ENCODE data around the gene TMEM50B.

Gene TMEM50B

GRCh38 chr21:33479679-33480480, at the start of gene TMEM50B:
TMEM50B (minus strand) TSS chr21:33479974; CDS start chr21:33468885, 11,089 bp downstream.
- H3K27ac ChIP-seq, result peak within 1 kb of the TSS; percentile 96
- TF ChIP-seq ZFX (IDR thresholded peaks at IDR 0.05), result peak; percentile 85
- TF ChIP-seq, protein P1, sequence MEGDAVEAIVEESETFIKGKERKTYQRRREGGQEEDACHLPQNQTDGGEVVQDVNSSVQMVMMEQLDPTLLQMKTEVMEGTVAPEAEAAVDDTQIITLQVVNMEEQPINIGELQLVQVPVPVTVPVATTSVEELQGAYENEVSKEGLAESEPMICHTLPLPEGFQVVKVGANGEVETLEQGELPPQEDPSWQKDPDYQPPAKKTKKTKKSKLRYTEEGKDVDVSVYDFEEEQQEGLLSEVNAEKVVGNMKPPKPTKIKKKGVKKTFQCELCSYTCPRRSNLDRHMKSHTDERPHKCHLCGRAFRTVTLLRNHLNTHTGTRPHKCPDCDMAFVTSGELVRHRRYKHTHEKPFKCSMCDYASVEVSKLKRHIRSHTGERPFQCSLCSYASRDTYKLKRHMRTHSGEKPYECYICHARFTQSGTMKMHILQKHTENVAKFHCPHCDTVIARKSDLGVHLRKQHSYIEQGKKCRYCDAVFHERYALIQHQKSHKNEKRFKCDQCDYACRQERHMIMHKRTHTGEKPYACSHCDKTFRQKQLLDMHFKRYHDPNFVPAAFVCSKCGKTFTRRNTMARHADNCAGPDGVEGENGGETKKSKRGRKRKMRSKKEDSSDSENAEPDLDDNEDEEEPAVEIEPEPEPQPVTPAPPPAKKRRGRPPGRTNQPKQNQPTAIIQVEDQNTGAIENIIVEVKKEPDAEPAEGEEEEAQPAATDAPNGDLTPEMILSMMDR (conservative IDR thresholded peaks at IDR 0.05), result peak; percentile 19

GRCh38 chr21:33522953-33523349, 43.2 kb upstream of the TMEM50B start:
- H3K27ac ChIP-seq, result no peak overlapping the region
- no peak for TF ChIP-seq ZFX (IDR thresholded peaks at IDR 0.05)

DNA sequence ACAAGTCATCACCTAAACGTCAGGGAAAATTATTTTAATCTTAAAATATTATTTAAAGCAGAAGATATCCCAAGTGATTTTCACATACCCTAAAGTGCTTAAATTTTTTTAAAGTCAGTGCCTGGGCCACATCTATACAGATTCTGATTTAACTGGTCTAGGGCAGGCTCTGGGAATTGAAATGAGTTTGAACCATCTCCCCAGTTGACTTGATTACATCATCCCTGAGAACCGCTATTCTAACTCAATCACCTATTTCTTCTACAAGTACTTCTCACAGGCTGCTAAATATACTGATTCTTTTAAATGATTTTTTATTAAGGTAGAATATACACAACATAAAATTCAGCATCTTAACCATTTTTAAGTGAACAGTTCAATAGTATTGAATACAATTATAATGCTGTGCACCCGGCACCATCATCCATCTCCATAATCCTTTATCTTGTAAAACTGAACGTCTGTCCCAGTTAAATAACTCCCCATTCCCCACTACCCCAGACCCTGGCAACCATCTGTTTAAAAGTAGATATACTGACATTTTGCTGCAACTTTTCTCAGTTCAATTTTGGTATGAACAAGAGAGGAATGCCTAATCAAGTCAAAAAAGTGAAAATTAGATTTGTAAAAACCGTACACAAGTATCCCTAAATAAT, 42.7 kb upstream of the TMEM50B start:
- no peak overlapping the region for H3K27ac ChIP-seq
- TF ChIP-seq, protein P1 (conservative IDR thresholded peaks at IDR 0.05), result no peak
- no peak for TF ChIP-seq ZFX (IDR thresholded peaks at IDR 0.05)

- TF ChIP-seq ZFX (IDR thresholded peaks at IDR 0.05), result no peak
- TF ChIP-seq, protein P1 (conservative IDR thresholded peaks at IDR 0.05), result no peak
- H3K27ac ChIP-seq, result no peak overlapping the region
These were observed 39.1 kb upstream of the TMEM50B start for GRCh38 chr21:33518899-33519298.

- no peak for TF ChIP-seq ZFX (IDR thresholded peaks at IDR 0.05)
- TF ChIP-seq, protein P1 (conservative IDR thresholded peaks at IDR 0.05), result no peak
- H3K27ac ChIP-seq, result no peak overlapping the region
These were observed 34.5 kb upstream of the TMEM50B start for GRCh38 chr21:33514229-33514628.

DNA sequence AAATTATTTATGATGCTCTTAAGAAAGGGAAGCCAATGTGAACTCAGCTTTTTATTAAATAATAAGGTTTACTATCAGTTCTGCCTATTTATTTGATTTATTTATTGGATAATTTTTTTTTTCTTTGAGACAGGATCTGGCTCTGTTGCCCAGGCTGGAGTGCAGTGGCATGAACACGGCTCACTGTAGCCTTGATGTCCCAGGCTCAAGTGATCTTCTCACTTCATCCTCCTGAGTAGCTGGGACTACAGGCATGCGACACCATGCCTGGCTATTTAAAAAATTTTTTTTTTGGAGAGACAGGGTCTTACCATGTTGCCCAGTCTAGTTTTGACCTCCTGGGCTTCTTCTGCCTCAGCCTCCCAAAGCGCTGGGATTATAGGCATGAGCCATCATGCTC, 32.7 kb upstream of the TMEM50B start:
- H3K27ac ChIP-seq, result no peak overlapping the region
- TF ChIP-seq, protein P1 (conservative IDR thresholded peaks at IDR 0.05), result no peak
- TF ChIP-seq ZFX (IDR thresholded peaks at IDR 0.05), result no peak

DNA sequence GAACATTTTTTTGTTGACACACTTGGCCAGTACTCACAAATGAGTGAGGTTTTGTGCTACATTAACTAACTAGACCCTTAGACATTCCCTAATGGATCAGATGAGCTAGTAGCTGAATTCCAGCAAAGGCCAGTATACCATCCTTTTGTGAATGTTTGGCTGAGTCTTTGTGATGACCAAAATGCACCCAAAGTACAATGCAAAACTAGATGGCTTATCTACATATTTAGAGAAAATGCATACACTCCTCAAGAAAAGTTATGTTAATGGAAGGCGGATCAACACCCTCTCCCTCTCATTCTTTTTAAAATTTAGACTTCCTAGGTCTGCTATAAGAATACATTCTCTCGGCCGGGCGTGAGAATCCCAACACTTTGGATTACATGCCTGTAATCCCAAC, 31.9 kb upstream of the TMEM50B start:
- TF ChIP-seq, protein P1 (conservative IDR thresholded peaks at IDR 0.05), result no peak
- TF ChIP-seq ZFX (IDR thresholded peaks at IDR 0.05), result no peak
- H3K27ac ChIP-seq, result no peak overlapping the region
